A673 (cell line): ENCODE data around the gene DROSHA. TPM values are rescaled to one million over a fixed set of nuclear protein-coding genes. Genes with fewer than 3 reads are reported as not detected.

Experiments used
- BruUV-seq: library from RNA; stranded (reverse); fragments of 400-500 nt; replicated peaks from 2 replicates; lab custom pipeline; 2021; lab: Mats Ljungman, UMichigan
- CTCF ChIA-PET: fragments of 300-600 bp; sonication (Branson Sonifier 250); formaldehyde crosslinking; loops from one replicate; lab custom pipeline; 2022; ENCODE audit warnings: antibody characterized with exemption; lab: Charles Lee
- POLR2A ChIA-PET: fragments of 300-600 bp; sonication (Branson Sonifier 250); formaldehyde crosslinking; loops from one replicate; lab custom pipeline; 2022; ENCODE audit warnings: antibody characterized with exemption; ENCODE audit not compliant: low non-redundant PET; lab: Charles Lee
- DNase-seq: peaks from one replicate; pipeline ENCODE4 v3.0.0-alpha.2; 2015; ENCODE audit warnings: low spot score
- H3K27ac ChIP-seq: fragments of 200-600 bp; sonication (generic); 2 replicates; pipeline ENCODE4 v1.5.1; 2016; ENCODE audit warnings: mixed run types, low read depth, mild to moderate bottlenecking, mixed read lengths, antibody characterized with exemption, low read length; ENCODE audit not compliant: poor library complexity, severe bottlenecking
- H3K27me3 ChIP-seq: fragments of 200-600 bp; sonication (generic); replicated peaks from 2 replicates; pipeline ENCODE4 v1.6.1; 2017; ENCODE audit warnings: mixed run types, low read depth, mild to moderate bottlenecking, mixed read lengths, antibody characterized with exemption, low read length; ENCODE audit not compliant: insufficient read depth, poor library complexity
- H3K36me3 ChIP-seq: fragments of 200-600 bp; sonication (generic); 2 replicates; pipeline ENCODE4 v1.6.1; 2016; ENCODE audit warnings: mixed run types, mild to moderate bottlenecking, mixed read lengths, antibody characterized with exemption, low read length; ENCODE audit not compliant: insufficient read depth, poor library complexity, severe bottlenecking
- H3K4me1 ChIP-seq: fragments of 200-600 bp; sonication (generic); 2 replicates; pipeline ENCODE4 v1.6.1; 2017; ENCODE audit warnings: mixed run types, mild to moderate bottlenecking, mixed read lengths, antibody characterized with exemption, low read length; ENCODE audit not compliant: insufficient read depth, poor library complexity, severe bottlenecking
- H3K4me3 ChIP-seq: fragments of 200-600 bp; sonication (generic); 2 replicates; pipeline ENCODE4 v1.5.1; 2016; ENCODE audit warnings: low read depth, mixed run types, mild to moderate bottlenecking, mixed read lengths, low read length; ENCODE audit not compliant: poor library complexity, severe bottlenecking
- H3K9me3 ChIP-seq: fragments of 200-600 bp; sonication (generic); 2 replicates; pipeline ENCODE4 v1.6.1; 2016; ENCODE audit warnings: mixed run types, low read depth, mild to moderate bottlenecking, mixed read lengths, antibody characterized with exemption, low read length; ENCODE audit not compliant: poor library complexity, severe bottlenecking
- EZH2 ChIP-seq: fragments of 200-600 bp; sonication (generic); IDR thresholded peaks from 2 replicates; pipeline ENCODE4 v1.6.1; 2017; ENCODE audit warnings: borderline replicate concordance, low read depth, mild to moderate bottlenecking, mixed read lengths, antibody characterized with exemption, low read length; ENCODE audit not compliant: poor library complexity, severe bottlenecking
- intact Hi-C: fragments of 100-400 bp; cut with micrococcal nuclease; formaldehyde crosslinking; loops from one replicate; pipeline ENCODE4 v1.10.0; 2022; ENCODE audit not compliant: unreplicated experiment
- total RNA-seq: library from RNA; stranded (reverse); gene quantifications from 2 replicates; pipeline ENCODE4 v1.2.3, GENCODE V29; 2021
- TF ChIP-seq, protein P1 (sequence below): fragments of 300-800, 200-600 bp; sonication (generic); conservative IDR thresholded peaks from 2 replicates; pipeline ENCODE4 v1.5.1; 2017; ENCODE audit warnings: low read depth, mild to moderate bottlenecking, antibody characterized with exemption, low read length, moderate library complexity, mixed read lengths

DROSHA gene
- total RNA-seq, 1 experiment from 2014 or later, result 143 TPM

- POLR2A ChIA-PET, result interaction anchor here (0.6 kb wide), 1 partner anchor 19 kb away, joined by 4 read pairs; no protein-coding TSS in a partner anchor
- TF ChIP-seq, protein P1, sequence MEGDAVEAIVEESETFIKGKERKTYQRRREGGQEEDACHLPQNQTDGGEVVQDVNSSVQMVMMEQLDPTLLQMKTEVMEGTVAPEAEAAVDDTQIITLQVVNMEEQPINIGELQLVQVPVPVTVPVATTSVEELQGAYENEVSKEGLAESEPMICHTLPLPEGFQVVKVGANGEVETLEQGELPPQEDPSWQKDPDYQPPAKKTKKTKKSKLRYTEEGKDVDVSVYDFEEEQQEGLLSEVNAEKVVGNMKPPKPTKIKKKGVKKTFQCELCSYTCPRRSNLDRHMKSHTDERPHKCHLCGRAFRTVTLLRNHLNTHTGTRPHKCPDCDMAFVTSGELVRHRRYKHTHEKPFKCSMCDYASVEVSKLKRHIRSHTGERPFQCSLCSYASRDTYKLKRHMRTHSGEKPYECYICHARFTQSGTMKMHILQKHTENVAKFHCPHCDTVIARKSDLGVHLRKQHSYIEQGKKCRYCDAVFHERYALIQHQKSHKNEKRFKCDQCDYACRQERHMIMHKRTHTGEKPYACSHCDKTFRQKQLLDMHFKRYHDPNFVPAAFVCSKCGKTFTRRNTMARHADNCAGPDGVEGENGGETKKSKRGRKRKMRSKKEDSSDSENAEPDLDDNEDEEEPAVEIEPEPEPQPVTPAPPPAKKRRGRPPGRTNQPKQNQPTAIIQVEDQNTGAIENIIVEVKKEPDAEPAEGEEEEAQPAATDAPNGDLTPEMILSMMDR, result no peak
- TF ChIP-seq EZH2, result no peak
These were observed 98.7 kb downstream of the DROSHA start for GRCh38 chr5:31433229-31433628.

DNA sequence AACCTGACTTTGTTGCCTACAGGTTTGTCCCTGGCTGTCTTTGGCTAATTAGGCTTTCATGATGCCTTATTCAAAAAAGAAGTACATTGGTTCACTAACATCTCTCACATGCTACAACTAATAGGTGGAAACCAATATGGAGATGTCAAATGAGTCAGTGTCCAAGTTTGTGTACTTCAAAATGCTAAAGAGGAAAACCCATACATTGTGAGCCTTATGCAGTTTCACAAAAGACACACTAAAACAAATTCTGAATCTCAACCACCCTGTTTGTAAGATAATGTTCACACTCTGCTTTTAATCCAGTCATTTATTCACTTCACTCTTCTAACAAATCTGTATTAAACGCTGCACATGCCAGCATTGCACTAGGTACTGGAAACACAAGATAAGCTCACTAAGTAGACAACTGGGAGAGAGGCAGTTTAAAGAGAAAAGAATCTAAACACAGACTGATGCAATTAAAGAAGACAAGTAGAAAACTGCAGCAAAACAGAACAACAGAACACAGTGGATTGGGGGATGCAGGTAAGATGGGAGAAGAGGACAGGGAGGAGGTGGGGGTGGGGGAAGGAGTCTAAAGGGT is 104.1 kb downstream of the DROSHA start:
- no TSS peak for BruUV-seq
- no peak overlapping the region for H3K4me3 ChIP-seq
- DNase-seq, result no peak
- peaks cover 14% of the 10 kb centered on the region for H3K4me1 ChIP-seq
- no peaks in the 10 kb centered on the region for H3K9me3 ChIP-seq
- peaks cover 3% of the 10 kb centered on the region for H3K36me3 ChIP-seq
- intact Hi-C loops, result no loop called here
- no peaks in the 10 kb centered on the region for H3K27me3 ChIP-seq
- no peak for TF ChIP-seq EZH2
- TF ChIP-seq, protein P1, result no peak
- ChIA-PET POLR2A (no interaction called here), CTCF (no interaction called here)
- no peak overlapping the region for H3K27ac ChIP-seq

More at GRCh38 chr5:31433229-31433628, 98.7 kb downstream of the DROSHA start:
- Histone ChIP-seq H3K4me3 (no peak overlapping the region), H3K9me3 (no peaks in the 10 kb centered on the region), H3K27ac (no peak overlapping the region), H3K27me3 (no peaks in the 10 kb centered on the region), H3K36me3 (peaks cover 9% of the 10 kb centered on the region), H3K4me1 (peaks cover 7% of the 10 kb centered on the region)
- intact Hi-C loops, result no loop called here
- CTCF ChIA-PET, result no interaction called here
- no TSS peak for BruUV-seq
- DNase-seq, result no peak

DNA sequence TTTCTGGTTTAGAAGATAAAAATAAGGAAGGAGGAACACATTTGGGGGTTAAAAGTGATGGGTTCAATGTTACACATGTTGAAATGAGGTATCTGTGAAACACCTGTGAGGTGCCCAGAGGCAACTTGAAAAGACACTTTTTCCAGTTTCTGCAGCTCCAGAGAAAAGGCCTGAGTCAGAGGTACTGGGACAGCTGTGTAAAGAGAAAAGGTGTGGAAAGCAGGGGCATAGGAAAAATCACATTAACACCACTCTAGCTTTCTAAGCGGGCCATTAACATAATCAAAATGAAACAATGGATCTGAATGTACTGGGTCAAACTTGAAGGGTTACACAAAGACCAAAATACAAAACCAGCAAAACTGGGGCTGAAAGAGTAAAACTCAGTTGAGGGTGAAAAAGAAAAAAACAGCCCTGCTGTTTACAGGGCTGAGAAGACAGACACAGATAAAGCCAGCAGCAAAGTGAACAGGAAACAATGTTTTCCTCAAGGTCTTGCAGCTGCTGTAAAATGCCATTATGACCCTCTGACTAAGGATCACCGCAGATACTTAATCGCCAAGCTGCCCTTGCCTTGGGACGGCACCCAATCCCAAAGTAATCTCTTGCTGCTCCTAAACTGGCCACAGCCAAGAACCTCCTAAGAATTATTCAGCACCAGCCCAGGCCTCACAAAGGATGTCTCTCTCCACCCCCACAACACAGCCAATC is 104.7 kb downstream of the DROSHA start:
- ChIA-PET CTCF (no interaction called here), POLR2A (no interaction called here)
- Histone ChIP-seq H3K4me3 (no peak overlapping the region), H3K9me3 (no peaks in the 10 kb centered on the region), H3K36me3 (peaks cover 3% of the 10 kb centered on the region), H3K27me3 (no peaks in the 10 kb centered on the region), H3K27ac (no peak overlapping the region), H3K4me1 (peaks cover 14% of the 10 kb centered on the region)
- intact Hi-C loops, result no loop called here
- DNase-seq, result no peak
- no TSS peak for BruUV-seq
- no peak for TF ChIP-seq EZH2
- TF ChIP-seq, protein P1, result no peak
